WTC11 (cell line): ENCODE results near the gene GPX3. TPM values are rescaled to one million over a fixed set of nuclear protein-coding genes. Genes with fewer than 3 reads are reported as not detected.

Experiments
- ATAC-seq: fragments of 200-7000 bp; cut with Tn5 transposase; 2 replicates; pipeline ENCODE4 v1.10.0; 2021; ENCODE audit warnings: mild to moderate bottlenecking, moderate library complexity
- CTCF ChIA-PET: fragments of 300-600 bp; sonication (Branson Sonifier 250); formaldehyde crosslinking; loops from one replicate; lab custom pipeline; 2021; ENCODE audit warnings: antibody characterized with exemption; lab: Charles Lee
- POLR2A ChIA-PET: fragments of 350-600 bp; sonication (Branson Sonifier 250); formaldehyde crosslinking; loops from one replicate; lab custom pipeline; 2021; ENCODE audit warnings: antibody characterized with exemption; lab: Charles Lee
- DNase-seq: peaks from one replicate; pipeline ENCODE4 v3.0.0; 2021; ENCODE audit warnings: low spot score
- H3K27ac Mint-ChIP-seq: 2 replicates; pipeline ENCODE4 v1.8.0; 2021; ENCODE audit warnings: mixed read lengths
- H3K27me3 Mint-ChIP-seq: 2 replicates; pipeline ENCODE4 v1.8.0; 2021; ENCODE audit warnings: low read depth, mild to moderate bottlenecking, moderate library complexity, mixed read lengths
- H3K36me3 Mint-ChIP-seq: 2 replicates; pipeline ENCODE4 v1.8.0; 2021; ENCODE audit warnings: mixed read lengths
- H3K4me1 Mint-ChIP-seq: 2 replicates; pipeline ENCODE4 v1.8.0; 2022; ENCODE audit warnings: mixed read lengths
- H3K4me3 Mint-ChIP-seq: 2 replicates; pipeline ENCODE4 v1.8.0; 2021; ENCODE audit warnings: mild to moderate bottlenecking, moderate library complexity, mixed read lengths
- H3K9me3 Mint-ChIP-seq: 2 replicates; pipeline ENCODE4 v1.8.0; 2021; ENCODE audit warnings: mixed read lengths
- CREM ChIP-seq: sonication (generic); formaldehyde crosslinking; IDR thresholded peaks from 2 replicates; pipeline ENCODE4 v1.8.1; 2022; ENCODE audit warnings: mild to moderate bottlenecking, missing genetic modification reagents, moderate library complexity
- E2F5 ChIP-seq: sonication (generic); formaldehyde crosslinking; IDR thresholded peaks from 2 replicates; pipeline ENCODE4 v1.8.1; 2022; ENCODE audit warnings: mild to moderate bottlenecking, moderate library complexity, missing genetic modification reagents
- ELF4 ChIP-seq: sonication (generic); formaldehyde crosslinking; IDR thresholded peaks from 2 replicates; pipeline ENCODE4 v1.8.1; 2022; ENCODE audit warnings: low read depth, mild to moderate bottlenecking, moderate library complexity, missing genetic modification reagents
- IRF2 ChIP-seq: sonication (generic); formaldehyde crosslinking; IDR thresholded peaks from 2 replicates; pipeline ENCODE4 v1.8.0; 2022; ENCODE audit warnings: low read depth, missing genetic modification reagents, borderline replicate concordance
- JAZF1 ChIP-seq: fragments of 250-450 bp; sonication (Bioruptor Pico); IDR thresholded peaks from 2 replicates; pipeline ENCODE4 v1.9.0; 2021; ENCODE audit warnings: moderate library complexity, mild to moderate bottlenecking, inconsistent platforms
- JUN ChIP-seq: sonication (generic); formaldehyde crosslinking; IDR thresholded peaks from 2 replicates; pipeline ENCODE4 v1.8.0; 2023; ENCODE audit warnings: mild to moderate bottlenecking, missing genetic modification reagents
- MXD4 ChIP-seq: fragments of 250-450 bp; sonication (Bioruptor Pico); IDR thresholded peaks from 2 replicates; pipeline ENCODE4 v1.8.0; 2021; ENCODE audit warnings: mild to moderate bottlenecking, moderate library complexity, borderline replicate concordance
- NFE2L1 ChIP-seq: sonication (generic); formaldehyde crosslinking; IDR thresholded peaks from 2 replicates; pipeline ENCODE4 v1.8.1; 2023; ENCODE audit warnings: missing genetic modification reagents
- NR2C2 ChIP-seq: sonication (generic); formaldehyde crosslinking; IDR thresholded peaks from 2 replicates; pipeline ENCODE4 v1.8.0; 2022; ENCODE audit warnings: mild to moderate bottlenecking, missing genetic modification reagents
- NR3C1 ChIP-seq: sonication (generic); formaldehyde crosslinking; conservative IDR thresholded peaks from 2 replicates; pipeline ENCODE4 v1.8.1; 2023; ENCODE audit warnings: low read depth, mild to moderate bottlenecking, missing genetic modification reagents
- PRRX2 ChIP-seq: fragments of 250-450 bp; sonication (Bioruptor Pico); IDR thresholded peaks from 2 replicates; pipeline ENCODE4 v1.8.0; 2021; ENCODE audit warnings: mild to moderate bottlenecking
- ZNF219 ChIP-seq: sonication (generic); formaldehyde crosslinking; IDR thresholded peaks from 2 replicates; pipeline ENCODE4 v1.8.0; 2023; ENCODE audit warnings: missing genetic modification reagents, mild to moderate bottlenecking, borderline replicate concordance
- ZNF396 ChIP-seq: fragments of 250-450 bp; sonication (Bioruptor Pico); IDR thresholded peaks from 2 replicates; pipeline ENCODE4 v1.8.0; 2021; ENCODE audit warnings: mild to moderate bottlenecking, moderate library complexity, borderline replicate concordance
- total RNA-seq: library from RNA; stranded (reverse); gene quantifications from 3 replicates; pipeline ENCODE4 v1.2.3, GENCODE V29; 2021
- TF ChIP-seq, protein P1 (sequence below): sonication (generic); formaldehyde crosslinking; IDR thresholded peaks from 2 replicates; pipeline ENCODE4 v1.8.0; 2022; ENCODE audit warnings: missing genetic modification reagents
- TF ChIP-seq, protein P2 (sequence below): fragments of 200-600 bp; IDR thresholded peaks from 2 replicates; pipeline ENCODE4 v1.8.0; 2022; ENCODE audit warnings: antibody characterized with exemption
- TF ChIP-seq, protein P3 (sequence below): fragments of 250-450 bp; sonication (Bioruptor Pico); IDR thresholded peaks from 2 replicates; pipeline ENCODE4 v1.9.0; 2021; ENCODE audit warnings: moderate library complexity, mild to moderate bottlenecking, inconsistent platforms, borderline replicate concordance
- TF ChIP-seq, protein P4 (sequence below): sonication (generic); formaldehyde crosslinking; IDR thresholded peaks from 2 replicates; pipeline ENCODE4 v1.8.0; 2022; ENCODE audit warnings: mild to moderate bottlenecking, missing genetic modification reagents

The GPX3 gene
- total RNA-seq, 1 experiment from 2014 or later, result 24.5 TPM

DNA sequence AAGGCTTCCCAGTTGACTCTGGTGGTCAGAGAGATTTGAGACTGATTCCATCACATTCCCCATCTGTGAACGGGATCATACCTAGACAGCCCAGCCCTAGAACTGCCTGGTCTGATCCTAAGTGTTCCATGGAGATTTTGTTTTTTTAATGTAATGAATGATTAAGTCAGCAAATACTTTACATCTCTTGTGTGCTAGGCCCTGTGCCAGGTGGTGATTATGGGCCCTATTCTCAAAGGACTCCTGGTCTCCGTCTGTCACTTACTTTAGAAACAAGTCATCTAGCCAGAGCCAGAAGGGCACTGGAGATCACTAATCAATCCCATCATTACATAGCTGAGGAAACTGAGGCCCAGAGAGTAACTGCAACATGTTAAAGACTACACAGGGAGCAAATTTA, 1.1 kb upstream of the GPX3 start (continued):
- TF ChIP-seq, protein P1, sequence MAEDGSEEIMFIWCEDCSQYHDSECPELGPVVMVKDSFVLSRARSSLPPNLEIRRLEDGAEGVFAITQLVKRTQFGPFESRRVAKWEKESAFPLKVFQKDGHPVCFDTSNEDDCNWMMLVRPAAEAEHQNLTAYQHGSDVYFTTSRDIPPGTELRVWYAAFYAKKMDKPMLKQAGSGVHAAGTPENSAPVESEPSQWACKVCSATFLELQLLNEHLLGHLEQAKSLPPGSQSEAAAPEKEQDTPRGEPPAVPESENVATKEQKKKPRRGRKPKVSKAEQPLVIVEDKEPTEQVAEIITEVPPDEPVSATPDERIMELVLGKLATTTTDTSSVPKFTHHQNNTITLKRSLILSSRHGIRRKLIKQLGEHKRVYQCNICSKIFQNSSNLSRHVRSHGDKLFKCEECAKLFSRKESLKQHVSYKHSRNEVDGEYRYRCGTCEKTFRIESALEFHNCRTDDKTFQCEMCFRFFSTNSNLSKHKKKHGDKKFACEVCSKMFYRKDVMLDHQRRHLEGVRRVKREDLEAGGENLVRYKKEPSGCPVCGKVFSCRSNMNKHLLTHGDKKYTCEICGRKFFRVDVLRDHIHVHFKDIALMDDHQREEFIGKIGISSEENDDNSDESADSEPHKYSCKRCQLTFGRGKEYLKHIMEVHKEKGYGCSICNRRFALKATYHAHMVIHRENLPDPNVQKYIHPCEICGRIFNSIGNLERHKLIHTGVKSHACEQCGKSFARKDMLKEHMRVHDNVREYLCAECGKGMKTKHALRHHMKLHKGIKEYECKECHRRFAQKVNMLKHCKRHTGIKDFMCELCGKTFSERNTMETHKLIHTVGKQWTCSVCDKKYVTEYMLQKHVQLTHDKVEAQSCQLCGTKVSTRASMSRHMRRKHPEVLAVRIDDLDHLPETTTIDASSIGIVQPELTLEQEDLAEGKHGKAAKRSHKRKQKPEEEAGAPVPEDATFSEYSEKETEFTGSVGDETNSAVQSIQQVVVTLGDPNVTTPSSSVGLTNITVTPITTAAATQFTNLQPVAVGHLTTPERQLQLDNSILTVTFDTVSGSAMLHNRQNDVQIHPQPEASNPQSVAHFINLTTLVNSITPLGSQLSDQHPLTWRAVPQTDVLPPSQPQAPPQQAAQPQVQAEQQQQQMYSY (CRISPR knock-in tag), result no peak
- TF ChIP-seq, protein P2, sequence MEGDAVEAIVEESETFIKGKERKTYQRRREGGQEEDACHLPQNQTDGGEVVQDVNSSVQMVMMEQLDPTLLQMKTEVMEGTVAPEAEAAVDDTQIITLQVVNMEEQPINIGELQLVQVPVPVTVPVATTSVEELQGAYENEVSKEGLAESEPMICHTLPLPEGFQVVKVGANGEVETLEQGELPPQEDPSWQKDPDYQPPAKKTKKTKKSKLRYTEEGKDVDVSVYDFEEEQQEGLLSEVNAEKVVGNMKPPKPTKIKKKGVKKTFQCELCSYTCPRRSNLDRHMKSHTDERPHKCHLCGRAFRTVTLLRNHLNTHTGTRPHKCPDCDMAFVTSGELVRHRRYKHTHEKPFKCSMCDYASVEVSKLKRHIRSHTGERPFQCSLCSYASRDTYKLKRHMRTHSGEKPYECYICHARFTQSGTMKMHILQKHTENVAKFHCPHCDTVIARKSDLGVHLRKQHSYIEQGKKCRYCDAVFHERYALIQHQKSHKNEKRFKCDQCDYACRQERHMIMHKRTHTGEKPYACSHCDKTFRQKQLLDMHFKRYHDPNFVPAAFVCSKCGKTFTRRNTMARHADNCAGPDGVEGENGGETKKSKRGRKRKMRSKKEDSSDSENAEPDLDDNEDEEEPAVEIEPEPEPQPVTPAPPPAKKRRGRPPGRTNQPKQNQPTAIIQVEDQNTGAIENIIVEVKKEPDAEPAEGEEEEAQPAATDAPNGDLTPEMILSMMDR, result no peak
- TF ChIP-seq E2F5 (CRISPR knock-in tag) (no peak), NR2C2 (CRISPR knock-in tag) (no peak), ZNF219 (CRISPR knock-in tag) (no peak), JAZF1 (CRISPR knock-in tag) (no peak)

GRCh38 chr5:151021746-151022145, 1.4 kb downstream of the GPX3 start:
- DNase-seq, result no peak
- TF ChIP-seq IRF2 (CRISPR knock-in tag) (no peak), ZNF396 (no peak), JUN (CRISPR knock-in tag) (no peak), CREM (CRISPR knock-in tag) (no peak)
- TF ChIP-seq, protein P2, result no peak
- TF ChIP-seq, all 79 proteins: peak for 0
- H3K27me3 Mint-ChIP-seq, result peaks cover 52% of the 10 kb centered on the region
- POLR2A ChIA-PET, result interaction anchor here (0.6 to 1.1 kb wide), 2 partner anchors 17 to 19 kb away, joined by 3 read pairs; no protein-coding TSS in a partner anchor
- H3K4me3 Mint-ChIP-seq, result peak overlapping the region; percentile 2; the same call in 1 of the 2 replicates
- H3K27ac Mint-ChIP-seq, result no peak overlapping the region
- H3K9me3 Mint-ChIP-seq, result no peaks in the 10 kb centered on the region
- no peak for ATAC-seq
- CTCF ChIA-PET, result interaction anchor here (2.1 to 2.3 kb wide), 4 partner anchors 20 to 94 kb away, joined by 9 to 21 read pairs (median 14); no protein-coding TSS in a partner anchor
- no peaks in the 10 kb centered on the region; the same call in 1 of the 2 replicates for H3K36me3 Mint-ChIP-seq
- H3K4me1 Mint-ChIP-seq, result peaks cover 4% of the 10 kb centered on the region

- H3K27ac Mint-ChIP-seq, result no peak overlapping the region
- no peaks in the 10 kb centered on the region for H3K9me3 Mint-ChIP-seq
- CTCF ChIA-PET, result no interaction called here
- no peak for ATAC-seq
- peaks cover 4% of the 10 kb centered on the region for H3K4me1 Mint-ChIP-seq
- no peaks in the 10 kb centered on the region; the same call in 1 of the 2 replicates for H3K36me3 Mint-ChIP-seq
- peaks cover 46% of the 10 kb centered on the region for H3K27me3 Mint-ChIP-seq
- POLR2A ChIA-PET, result no interaction called here
- no peak for DNase-seq
- no peak overlapping the region for H3K4me3 Mint-ChIP-seq
- no peak for TF ChIP-seq JAZF1 (CRISPR knock-in tag)
- TF ChIP-seq NFE2L1 (CRISPR knock-in tag), result no peak
- TF ChIP-seq E2F5 (CRISPR knock-in tag), result no peak
- TF ChIP-seq ELF4 (CRISPR knock-in tag), result no peak
- TF ChIP-seq, protein P3, sequence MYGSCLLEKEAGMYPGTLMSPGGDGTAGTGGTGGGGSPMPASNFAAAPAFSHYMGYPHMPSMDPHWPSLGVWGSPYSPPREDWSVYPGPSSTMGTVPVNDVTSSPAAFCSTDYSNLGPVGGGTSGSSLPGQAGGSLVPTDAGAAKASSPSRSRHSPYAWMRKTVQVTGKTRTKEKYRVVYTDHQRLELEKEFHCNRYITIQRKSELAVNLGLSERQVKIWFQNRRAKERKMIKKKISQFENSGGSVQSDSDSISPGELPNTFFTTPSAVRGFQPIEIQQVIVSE (CRISPR knock-in tag), result no peak
- no peak for TF ChIP-seq NR3C1 (CRISPR knock-in tag)
- no peak for TF ChIP-seq MXD4 (CRISPR knock-in tag)
- TF ChIP-seq PRRX2 (CRISPR knock-in tag), result no peak
- TF ChIP-seq, protein P4, sequence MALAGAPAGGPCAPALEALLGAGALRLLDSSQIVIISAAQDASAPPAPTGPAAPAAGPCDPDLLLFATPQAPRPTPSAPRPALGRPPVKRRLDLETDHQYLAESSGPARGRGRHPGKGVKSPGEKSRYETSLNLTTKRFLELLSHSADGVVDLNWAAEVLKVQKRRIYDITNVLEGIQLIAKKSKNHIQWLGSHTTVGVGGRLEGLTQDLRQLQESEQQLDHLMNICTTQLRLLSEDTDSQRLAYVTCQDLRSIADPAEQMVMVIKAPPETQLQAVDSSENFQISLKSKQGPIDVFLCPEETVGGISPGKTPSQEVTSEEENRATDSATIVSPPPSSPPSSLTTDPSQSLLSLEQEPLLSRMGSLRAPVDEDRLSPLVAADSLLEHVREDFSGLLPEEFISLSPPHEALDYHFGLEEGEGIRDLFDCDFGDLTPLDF (CRISPR knock-in tag), result no peak
Measured at GRCh38 chr5:151022511-151023018, 2.2 kb downstream of the GPX3 start.
